GM21526 (cell line): ENCODE measurements around the gene NUP155.
"Not testable (repeated sequence)": the region's sequence is repeated elsewhere in the genome, so short reads cannot be mapped to it uniquely, and the experiment has no call there.

Experiments
- ATAC-seq: cut with Tn5 transposase; IDR thresholded peaks from one replicate; pipeline ENCODE4 v1.9.1; 2021; ENCODE audit warnings: moderate library complexity; ENCODE audit not compliant: unreplicated experiment, low FRiP score

NUP155 gene

DNA sequence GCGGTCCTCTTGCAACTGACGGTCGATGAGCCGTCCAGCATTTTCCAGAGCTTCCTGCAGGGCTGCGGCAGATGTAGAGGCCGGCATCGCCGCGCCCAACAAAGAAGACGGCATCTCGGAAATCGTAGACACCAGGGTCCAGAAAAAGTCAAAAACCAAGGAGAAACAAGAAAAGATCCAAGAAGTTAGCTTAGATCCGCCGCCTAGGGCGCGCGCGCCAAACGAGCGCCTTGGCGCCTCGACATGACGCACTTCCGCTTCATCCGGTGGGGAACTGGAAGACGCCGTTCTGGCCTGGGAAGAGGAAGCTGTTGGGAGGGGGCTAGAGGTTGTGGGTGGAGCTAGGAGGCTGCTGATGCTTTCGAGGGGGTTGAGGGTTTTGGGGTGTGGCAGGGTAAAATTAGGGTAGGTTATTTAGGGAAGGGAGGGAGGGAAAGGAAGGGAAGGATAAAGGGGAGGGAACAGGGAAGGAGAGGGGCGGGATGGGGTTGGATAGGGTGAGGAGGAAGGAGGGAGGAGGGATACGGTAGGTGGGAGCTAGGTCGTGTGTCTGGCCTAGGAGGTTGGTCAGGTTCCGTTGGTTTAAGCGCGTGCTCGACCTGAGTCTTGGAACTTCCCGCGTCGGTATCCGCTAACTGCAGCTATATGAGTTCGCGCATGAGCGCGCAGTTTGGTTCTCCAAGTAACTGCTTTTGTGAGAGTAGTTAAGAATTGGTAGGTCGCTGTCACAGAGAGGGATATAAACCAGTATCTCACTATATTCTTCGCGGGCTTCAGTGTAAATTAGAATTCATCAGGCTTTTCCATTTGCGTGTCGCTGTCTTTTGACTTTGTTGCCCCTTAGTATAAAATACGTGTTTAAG lies at the start of gene NUP155:
Gene NUP155 (minus strand): TSS at position 243 of the 863 bp plus-strand sequence. CDS start 129 bp downstream, at position 114.
- ATAC-seq: peak; percentile 93

DNA sequence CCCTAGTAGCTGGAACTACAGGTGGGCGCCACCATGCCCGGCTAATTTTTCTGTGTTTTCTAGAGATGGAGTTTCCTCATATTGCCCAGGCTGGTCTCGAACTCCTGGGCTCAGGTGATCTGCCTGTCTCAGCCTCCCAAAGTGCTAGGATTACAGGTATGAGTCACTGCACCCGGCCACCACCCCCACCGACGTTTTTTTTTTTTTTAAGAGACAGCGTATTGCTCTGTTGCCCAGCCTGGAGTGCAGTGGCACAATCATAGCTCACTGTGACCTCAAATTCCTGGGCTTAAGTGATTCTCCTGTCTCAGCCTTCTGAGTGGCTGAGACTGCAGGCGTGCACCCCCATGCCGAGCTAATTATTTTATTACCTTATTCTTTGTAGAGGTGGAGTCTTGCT lies 46.4 kb upstream of the NUP155 start:
- no peak for ATAC-seq

DNA sequence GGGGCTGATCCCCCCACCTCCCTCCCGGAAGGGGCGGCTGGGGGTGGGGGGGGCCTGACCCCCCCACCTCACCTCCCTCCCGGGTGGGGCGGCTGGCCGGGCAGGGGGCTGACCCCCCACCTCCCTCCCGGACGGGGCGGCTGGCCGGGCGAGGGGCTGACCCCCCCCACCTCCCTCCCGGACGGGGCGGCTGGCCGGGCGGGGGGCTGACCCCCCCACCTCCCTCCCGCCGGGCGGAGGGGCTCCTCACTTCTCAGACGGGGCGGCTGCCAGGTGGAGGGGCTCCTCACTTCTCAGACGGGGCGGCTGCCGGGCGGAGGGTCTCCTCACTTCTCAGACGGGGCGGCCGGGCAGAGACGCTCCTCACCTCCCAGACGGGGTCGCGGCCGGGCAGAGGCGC lies 44.5 kb upstream of the NUP155 start:
- ATAC-seq: not testable (repeated sequence)

- ATAC-seq: no peak
Measured at GRCh38 chr5:37412515-37412914, 41.6 kb upstream of the NUP155 start.

DNA sequence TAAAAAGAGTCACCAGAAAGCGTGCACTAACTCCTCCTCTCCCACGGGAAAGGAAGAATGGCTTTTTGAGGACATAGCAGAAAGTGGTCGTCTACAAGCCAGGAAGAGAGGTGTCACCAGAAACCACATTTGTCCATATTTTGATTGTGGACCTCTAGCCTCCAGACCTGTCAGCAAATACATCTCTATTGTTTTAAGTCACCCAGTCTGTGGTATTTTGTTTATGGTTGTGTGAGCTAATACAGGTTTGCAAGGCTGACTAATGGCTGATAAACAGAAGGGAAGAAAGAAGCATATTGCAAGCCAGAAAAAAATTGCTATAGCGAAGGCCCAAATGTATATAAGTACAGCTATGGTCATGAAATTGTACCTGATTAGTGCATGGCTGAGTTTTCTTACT lies 29.6 kb upstream of the NUP155 start:
- ATAC-seq: no peak

- ATAC-seq: no peak
Measured at GRCh38 chr5:37396352-37396751, 25.4 kb upstream of the NUP155 start.

DNA sequence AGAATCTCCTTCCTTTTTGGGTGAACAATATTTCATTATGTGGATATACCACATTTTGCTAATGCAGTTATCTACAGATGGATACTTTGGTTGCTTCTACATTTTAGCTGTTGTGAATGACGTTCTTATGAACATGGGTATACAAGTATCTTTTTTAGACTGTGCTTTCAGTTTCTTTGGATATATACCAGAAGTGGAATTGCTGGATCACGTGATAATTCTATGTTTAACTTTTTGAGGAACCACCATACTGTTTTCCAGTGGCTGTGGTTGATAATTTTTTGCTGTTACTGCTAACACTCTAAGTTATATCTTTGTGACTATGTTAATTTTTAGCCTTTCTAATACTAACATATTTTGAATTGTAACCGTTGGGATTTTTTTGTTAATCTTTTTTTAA lies 20.7 kb upstream of the NUP155 start:
- no peak for ATAC-seq

DNA sequence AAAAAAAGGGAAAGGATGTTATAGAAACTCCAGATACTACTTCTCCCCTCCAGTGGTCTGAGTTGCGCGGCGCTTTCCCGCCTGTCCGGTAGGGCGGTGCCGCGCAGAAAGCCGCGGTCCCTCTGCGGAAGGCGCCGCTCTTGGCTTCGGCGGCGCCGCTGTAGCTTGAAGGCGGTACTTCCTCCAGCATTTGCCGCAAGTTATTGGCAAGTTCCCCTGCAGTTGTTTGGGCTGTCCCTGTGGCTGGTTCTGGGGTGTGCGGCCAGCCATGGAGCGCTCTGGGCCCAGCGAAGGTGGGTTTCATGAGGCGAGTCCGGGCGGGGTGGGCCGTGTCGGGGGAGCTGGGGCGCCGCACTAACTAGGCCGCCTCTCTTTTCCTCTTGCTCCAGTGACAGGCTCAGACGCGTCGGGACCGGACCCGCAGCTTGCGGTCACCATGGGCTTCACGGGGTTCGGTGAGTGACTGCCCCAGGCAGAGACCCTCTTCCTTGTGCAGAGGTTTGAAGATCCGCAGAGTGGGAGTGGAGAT lies 8.3 kb upstream of the NUP155 start, which contains the start of gene WDR70:
Gene WDR70 (plus strand): TSS at position 219 of the 529 bp plus-strand sequence. CDS start 50 bp downstream, at position 269.
- peak; percentile 96 for ATAC-seq

DNA sequence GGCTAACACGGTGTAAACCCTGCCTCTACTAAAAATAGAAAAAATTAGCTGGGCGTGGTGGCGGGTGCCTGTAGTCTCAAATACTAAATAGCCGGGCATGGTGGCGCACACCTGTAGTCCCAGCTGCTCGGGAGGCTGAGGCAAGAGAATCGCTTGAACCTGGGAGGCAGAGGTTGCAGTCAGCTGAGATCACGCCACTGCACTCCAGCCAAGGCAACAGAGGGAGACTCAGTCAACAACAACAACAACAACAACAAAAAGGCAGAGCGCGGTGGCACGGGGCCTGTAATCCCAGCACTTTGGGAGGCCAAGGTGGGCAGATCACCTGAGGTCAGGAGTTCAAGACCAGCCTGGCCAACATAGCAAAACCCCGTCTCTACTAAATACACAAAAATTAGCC lies 7.2 kb upstream of the NUP155 start:
- not testable (repeated sequence) for ATAC-seq

DNA sequence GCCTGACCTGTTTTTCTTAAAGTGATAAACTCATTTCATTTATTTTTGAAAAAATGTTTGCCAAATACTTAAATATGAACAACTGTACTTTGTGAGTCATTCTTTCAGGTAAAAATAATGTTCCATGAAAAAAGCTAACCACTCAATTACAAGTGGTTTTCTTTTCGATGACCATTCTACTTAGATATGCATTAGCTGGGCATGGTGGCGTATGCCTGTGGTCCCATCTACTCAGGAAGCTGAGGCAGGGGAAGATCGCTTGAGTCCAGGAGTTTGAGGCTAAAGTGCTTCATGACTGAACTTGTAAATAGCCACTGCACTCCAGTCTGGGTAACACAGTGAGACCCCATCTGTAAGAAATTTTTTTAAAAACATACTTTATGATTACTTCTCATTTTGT lies 4.2 kb upstream of the NUP155 start:
- ATAC-seq: no peak

GRCh38 chr5:37370550-37370863 lies 399 bp downstream of the NUP155 start:
- no peak for ATAC-seq

DNA sequence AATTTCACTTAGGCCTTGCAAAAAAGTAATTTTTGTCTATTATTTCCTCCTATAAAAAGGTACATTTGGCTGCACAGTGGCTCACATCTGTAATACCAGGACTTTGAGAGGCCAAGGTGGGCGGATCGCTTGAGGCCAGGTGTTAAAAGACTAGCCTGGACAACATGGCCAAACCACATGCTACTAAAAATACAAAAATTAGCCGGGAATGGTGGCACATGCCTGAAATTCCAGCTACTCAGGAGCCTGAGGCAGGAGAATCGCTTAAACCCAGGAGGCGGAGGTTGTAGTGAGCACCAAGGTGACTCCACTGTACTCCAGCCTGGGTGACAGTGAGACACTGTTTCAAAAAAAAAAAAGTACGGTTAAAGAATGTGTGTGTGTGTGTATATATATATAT lies 15.7 kb downstream of the NUP155 start:
- ATAC-seq: no peak

DNA sequence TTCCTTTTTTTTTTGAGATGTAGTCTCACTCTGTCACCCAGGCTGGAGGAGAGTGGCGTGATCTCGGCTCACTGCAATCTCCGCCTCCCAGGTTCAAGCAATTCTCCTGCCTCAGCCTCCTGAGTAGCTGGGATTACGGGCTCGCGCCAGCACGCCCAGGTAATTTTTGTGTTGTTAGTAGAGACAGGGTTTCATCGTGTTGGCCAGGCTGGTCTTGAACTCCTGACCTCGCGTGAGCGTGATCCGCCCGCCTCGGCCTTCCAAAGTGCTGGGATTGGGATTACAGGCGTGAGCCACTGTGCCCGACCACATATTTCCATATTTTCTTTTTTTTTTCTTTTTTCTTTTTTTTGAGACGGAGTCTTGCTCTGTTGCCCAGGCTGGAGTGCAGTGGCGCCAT lies 28.2 kb downstream of the NUP155 start:
- not testable (repeated sequence) for ATAC-seq

GRCh38 chr5:37334754-37335153 lies 36.2 kb downstream of the NUP155 start:
- not testable (repeated sequence) for ATAC-seq

GRCh38 chr5:37326536-37326935 lies 44.4 kb downstream of the NUP155 start:
- ATAC-seq: no peak

DNA sequence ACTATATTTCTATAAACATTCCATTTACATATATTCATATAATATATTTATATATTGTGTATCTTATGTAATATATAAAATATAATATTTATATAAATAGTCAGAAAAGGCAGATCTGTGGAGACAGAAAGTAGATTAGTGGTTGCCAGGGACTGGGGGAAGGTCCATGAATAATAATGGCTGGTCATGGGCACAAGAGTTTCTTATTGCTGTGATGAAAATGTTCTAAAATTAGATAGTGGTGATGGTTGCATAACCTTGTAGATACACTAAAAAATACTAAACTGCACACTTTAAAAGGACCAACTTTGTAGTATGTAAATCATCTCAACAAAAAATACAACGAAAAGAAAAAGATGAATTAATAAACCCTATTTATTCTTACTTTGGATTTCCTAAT lies 47.3 kb downstream of the NUP155 start:
- no peak for ATAC-seq

DNA sequence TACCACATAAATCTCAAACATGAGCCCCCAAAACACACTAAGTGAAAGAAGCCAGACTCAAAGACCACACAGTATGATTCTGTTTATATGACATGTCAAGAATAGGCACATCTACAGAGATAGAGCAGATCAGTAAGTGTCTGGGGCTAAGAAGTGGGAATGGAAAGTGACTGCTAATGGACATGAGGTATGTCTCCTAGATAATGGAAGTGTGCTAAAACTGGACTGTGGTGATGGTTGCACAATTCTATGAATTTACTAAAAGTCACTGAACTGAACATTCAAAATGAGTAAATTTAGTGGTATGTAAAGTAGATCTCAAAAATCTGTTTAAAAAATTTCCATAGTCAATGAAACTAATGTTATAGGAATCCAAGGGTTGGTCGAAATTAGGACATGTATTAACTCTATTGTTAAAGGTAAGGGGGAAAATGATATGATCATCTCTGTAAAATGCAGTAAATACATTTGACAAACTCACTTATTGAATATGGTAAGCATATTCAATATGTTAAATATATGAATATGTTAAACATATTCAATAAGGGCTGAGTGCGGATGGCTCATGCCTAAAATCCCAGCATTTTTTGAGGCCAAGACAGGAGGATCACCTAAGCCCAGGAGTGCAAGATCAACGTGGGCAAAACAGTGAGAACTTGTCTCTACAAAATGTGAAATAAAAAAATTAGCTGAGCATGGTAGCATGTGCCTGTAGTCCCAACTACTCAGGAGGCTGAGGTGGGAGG lies 51.7 kb downstream of the NUP155 start:
- ATAC-seq: no peak

DNA sequence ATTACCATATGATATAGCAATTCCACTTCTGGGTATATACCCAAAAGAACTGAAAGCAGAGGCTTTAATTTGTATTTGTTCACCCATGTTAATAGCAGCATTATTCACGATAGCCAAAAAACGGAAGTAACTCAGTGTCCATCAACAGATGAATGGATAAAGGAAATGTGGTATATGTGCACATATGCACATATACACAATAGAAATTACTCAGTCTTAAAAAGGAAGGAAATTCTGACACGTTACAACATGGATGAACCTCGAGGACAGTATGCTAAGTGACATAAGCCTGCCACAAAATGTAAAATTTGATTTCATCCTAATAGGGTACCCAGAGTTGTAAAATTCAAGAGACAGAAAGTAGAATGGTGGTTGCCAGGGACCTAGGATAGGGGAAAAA lies 54.9 kb downstream of the NUP155 start:
- no peak for ATAC-seq

- ATAC-seq: no peak
Measured at GRCh38 chr5:37310360-37310759, 60.5 kb downstream of the NUP155 start.

- ATAC-seq: no peak
Measured at GRCh38 chr5:37308793-37309192, 62.1 kb downstream of the NUP155 start.

DNA sequence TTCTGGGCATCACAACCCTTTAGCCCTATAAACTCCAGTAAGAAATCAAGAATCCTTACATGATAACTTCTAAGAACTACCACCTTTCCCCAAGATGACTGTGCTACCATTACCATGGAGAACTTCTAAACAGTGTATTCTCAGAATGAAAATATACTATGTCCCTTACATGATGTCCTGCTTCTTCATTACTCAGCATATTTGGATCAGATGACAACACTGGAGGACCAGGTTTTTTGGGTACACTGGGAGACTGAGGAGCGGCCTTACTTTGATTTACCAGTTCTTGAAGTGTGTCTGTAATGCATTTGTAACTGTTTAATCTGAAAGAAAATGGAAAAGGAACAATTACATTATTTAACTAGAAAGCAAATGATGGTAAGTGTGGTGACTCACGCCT lies 66.0 kb downstream of the NUP155 start:
- ATAC-seq: no peak
